Nephron progenitor cell (in vitro differentiated cells): ENCODE data around the gene RARG.
A peak's percentile ranks its signal among the peaks of the same experiment; 100 is the strongest.
"Not testable (repeated sequence)": the region's sequence is repeated elsewhere in the genome, so short reads cannot be mapped to it uniquely, and the experiment has no call there.

ENCODE experiments used
- DNase-seq: peaks from one replicate; pipeline ENCODE4 v3.0.0; 2021
- H3K27ac Mint-ChIP-seq: 2 replicates; pipeline ENCODE4 v1.8.0; 2021; ENCODE audit warnings: mild to moderate bottlenecking, moderate library complexity, mixed read lengths
- H3K27me3 Mint-ChIP-seq: 2 replicates; pipeline ENCODE4 v1.8.0; 2021; ENCODE audit warnings: mild to moderate bottlenecking, low read depth, mixed read lengths; ENCODE audit not compliant: poor library complexity
- H3K36me3 Mint-ChIP-seq: 2 replicates; pipeline ENCODE4 v1.8.0; 2021; ENCODE audit warnings: low read depth, mixed read lengths
- H3K4me1 Mint-ChIP-seq: 2 replicates; pipeline ENCODE4 v1.8.0; 2021; ENCODE audit warnings: mixed read lengths
- H3K4me3 Mint-ChIP-seq: 2 replicates; pipeline ENCODE4 v1.8.0; 2021; ENCODE audit warnings: mild to moderate bottlenecking, moderate library complexity, mixed read lengths
- H3K9me3 Mint-ChIP-seq: 2 replicates; pipeline ENCODE4 v1.8.0; 2021; ENCODE audit warnings: mild to moderate bottlenecking, moderate library complexity, mixed read lengths
- CTCF ChIP-seq: fragments of 200-600 bp; sonication (generic); IDR thresholded peaks from 2 replicates; pipeline ENCODE4 v1.5.0; 2021; ENCODE audit warnings: antibody characterized with exemption

RARG gene

GRCh38 chr12:53169644-53170043 is 62.4 kb downstream of the RARG start:
- H3K36me3 Mint-ChIP-seq, result peaks cover 24% of the 10 kb centered on the region
- H3K4me1 Mint-ChIP-seq, result peaks cover 41% of the 10 kb centered on the region
- no peak overlapping the region for H3K4me3 Mint-ChIP-seq
- H3K27me3 Mint-ChIP-seq, result peaks cover 9% of the 10 kb centered on the region
- DNase-seq, result no peak
- TF ChIP-seq CTCF, result no peak
- peak overlapping the region; percentile 11 for H3K27ac Mint-ChIP-seq
- H3K9me3 Mint-ChIP-seq, result peaks cover 3% of the 10 kb centered on the region

- H3K9me3 Mint-ChIP-seq, result peaks cover 3% of the 10 kb centered on the region
- no peak overlapping the region for H3K27ac Mint-ChIP-seq
- H3K4me1 Mint-ChIP-seq, result peaks cover 24% of the 10 kb centered on the region
- H3K4me3 Mint-ChIP-seq, result no peak overlapping the region
- H3K36me3 Mint-ChIP-seq, result peaks cover 29% of the 10 kb centered on the region
- no peak for DNase-seq
- H3K27me3 Mint-ChIP-seq, result peaks cover 2% of the 10 kb centered on the region
- no peak for TF ChIP-seq CTCF
Observed at GRCh38 chr12:53166837-53167236, 65.2 kb downstream of the RARG start.

- not testable (repeated sequence) for DNase-seq, H3K27me3 Mint-ChIP-seq, H3K9me3 Mint-ChIP-seq, H3K27ac Mint-ChIP-seq, H3K4me3 Mint-ChIP-seq
- H3K36me3 Mint-ChIP-seq, result peaks cover 29% of the 10 kb centered on the region
- peaks cover 12% of the 10 kb centered on the region for H3K4me1 Mint-ChIP-seq
Observed at GRCh38 chr12:53163008-53163407, 69.0 kb downstream of the RARG start.

- Mint-ChIP-seq H3K36me3 (peaks cover 19% of the 10 kb centered on the region), H3K9me3 (peaks cover 3% of the 10 kb centered on the region), H3K27me3 (no peaks in the 10 kb centered on the region), H3K4me1 (peaks cover 12% of the 10 kb centered on the region), H3K27ac (no peak overlapping the region), H3K4me3 (no peak overlapping the region)
- no peak for DNase-seq
- TF ChIP-seq CTCF, result no peak
Observed at GRCh38 chr12:53161119-53161911, 70.7 kb downstream of the RARG start.

GRCh38 chr12:53160673-53161072 is 71.3 kb downstream of the RARG start:
- no peak overlapping the region for H3K4me3 Mint-ChIP-seq
- peaks cover under 1% of the 10 kb centered on the region for H3K9me3 Mint-ChIP-seq
- H3K27ac Mint-ChIP-seq, result peak overlapping the region; percentile 61
- DNase-seq, result no peak
- no peaks in the 10 kb centered on the region for H3K27me3 Mint-ChIP-seq
- H3K4me1 Mint-ChIP-seq, result peaks cover 12% of the 10 kb centered on the region
- H3K36me3 Mint-ChIP-seq, result peaks cover 13% of the 10 kb centered on the region
- no peak for TF ChIP-seq CTCF
